Naive B cell (primary cell): ENCODE data around the gene CES5A. TPM values are rescaled to one million over a fixed set of nuclear protein-coding genes. Genes with fewer than 3 reads are reported as not detected.
A peak's percentile ranks its signal among the peaks of the same experiment; 100 is the strongest.
"Not testable (repeated sequence)": the region's sequence is repeated elsewhere in the genome, so short reads cannot be mapped to it uniquely, and the experiment has no call there.

Experiments used
- ATAC-seq, 2 donors: fragments of 150-1000 bp; cut with Tn5 transposase; 2 replicates each; pipeline ENCODE4 v1.10.0; 2021; ENCODE audit warnings: low read depth in 2 of 2, mild to moderate bottlenecking in 2 of 2, moderate library complexity in 2 of 2
- DNase-seq: peaks from one replicate; pipeline ENCODE4 v3.0.0; 2022
- H3K27ac Mint-ChIP-seq, 6 donors: one replicate each; pipeline ENCODE4 v1.8.0; 2020 to 2022; ENCODE audit warnings: mild to moderate bottlenecking in 6 of 6, mixed read lengths in 6 of 6, moderate library complexity in 5 of 6, inconsistent platforms in 2 of 6
- H3K27me3 Mint-ChIP-seq, 3 donors: one replicate each; pipeline ENCODE4 v1.8.0; 2021 to 2022; ENCODE audit warnings: mixed read lengths in 3 of 3, mild to moderate bottlenecking in 1 of 3
- H3K36me3 Mint-ChIP-seq, 2 donors: one replicate each; pipeline ENCODE4 v1.8.0; 2020 to 2022; ENCODE audit warnings: mixed read lengths in 2 of 2, inconsistent platforms in 1 of 2, mild to moderate bottlenecking in 1 of 2
- H3K4me1 Mint-ChIP-seq, 3 donors: one replicate each; pipeline ENCODE4 v1.8.0; 2020 to 2022; ENCODE audit warnings: mixed read lengths in 3 of 3, inconsistent platforms in 1 of 3, mild to moderate bottlenecking in 1 of 3, moderate library complexity in 1 of 3
- H3K4me3 Mint-ChIP-seq, 8 donors: one replicate each; pipeline ENCODE4 v1.8.0; 2020 to 2022; ENCODE audit warnings: mild to moderate bottlenecking in 8 of 8, mixed read lengths in 8 of 8, moderate library complexity in 8 of 8, inconsistent platforms in 2 of 8
- H3K9me3 Mint-ChIP-seq, 7 donors: one replicate each; pipeline ENCODE4 v1.8.0; 2020 to 2022; ENCODE audit warnings: mixed read lengths in 7 of 7, mild to moderate bottlenecking in 5 of 7, inconsistent platforms in 2 of 7, moderate library complexity in 1 of 7
- polyA plus RNA-seq, 6 donors: library from polyadenylated mRNA; unstranded; fragments of 300-500 nt; fragmentation: Illumina TruSeq; gene quantifications; one replicate each; pipeline ENCODE4 v1.2.3, GENCODE V29; 2021; ENCODE audit warnings: low read depth in 6 of 6

Gene CES5A
- polyA plus RNA-seq, 6 donors from 2014 or later = not detected

- Mint-ChIP-seq H3K4me1 (no peaks in the 10 kb centered on the region), H3K27ac (no peak within 1 kb of the TSS), H3K4me3 (no peak within 1 kb of the TSS), H3K9me3 (peaks cover 0 to 2% (median 0%) of the 10 kb centered on the region in 7 donors), H3K36me3 (no peaks in the 10 kb centered on the region), H3K27me3 (peaks cover 7 to 23% (median 9%) of the 10 kb centered on the region in 3 donors)
- no peak for ATAC-seq
- DNase-seq = no peak
These were observed 42.1 kb downstream of the CES5A start, which contains the start of gene CES1 for GRCh38 chr16:55832773-55833691. Gene CES1 (minus strand): TSS chr16:55833096. CDS start chr16:55833055, 41 bp downstream.

DNA sequence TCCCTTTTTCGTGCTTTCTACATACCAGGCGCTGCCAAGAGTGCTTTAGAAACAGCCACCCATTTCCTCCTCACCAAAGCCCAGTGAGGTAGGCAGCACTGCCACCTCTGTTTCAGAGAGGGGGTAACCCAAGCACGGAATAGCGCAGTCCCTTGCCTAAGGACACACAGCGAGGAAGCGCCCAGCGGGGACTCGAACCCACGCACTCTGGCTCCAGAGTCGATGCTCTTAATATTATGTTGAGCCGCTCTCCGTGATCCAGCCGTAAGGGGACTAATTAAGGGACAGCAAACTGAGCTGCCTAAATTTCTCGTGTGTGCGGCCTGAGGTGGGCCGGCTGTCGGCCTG, 42.8 kb downstream of the CES5A start:
- H3K4me3 Mint-ChIP-seq = no peak overlapping the region
- DNase-seq (no peak), ATAC-seq (no peak)
- no peak overlapping the region for H3K27ac Mint-ChIP-seq
- peaks cover 7 to 24% (median 9%) of the 10 kb centered on the region in 3 donors for H3K27me3 Mint-ChIP-seq
- no peaks in the 10 kb centered on the region for H3K36me3 Mint-ChIP-seq
- H3K9me3 Mint-ChIP-seq = peaks cover 0 to 2% (median 0%) of the 10 kb centered on the region in 7 donors
- no peaks in the 10 kb centered on the region for H3K4me1 Mint-ChIP-seq

DNA sequence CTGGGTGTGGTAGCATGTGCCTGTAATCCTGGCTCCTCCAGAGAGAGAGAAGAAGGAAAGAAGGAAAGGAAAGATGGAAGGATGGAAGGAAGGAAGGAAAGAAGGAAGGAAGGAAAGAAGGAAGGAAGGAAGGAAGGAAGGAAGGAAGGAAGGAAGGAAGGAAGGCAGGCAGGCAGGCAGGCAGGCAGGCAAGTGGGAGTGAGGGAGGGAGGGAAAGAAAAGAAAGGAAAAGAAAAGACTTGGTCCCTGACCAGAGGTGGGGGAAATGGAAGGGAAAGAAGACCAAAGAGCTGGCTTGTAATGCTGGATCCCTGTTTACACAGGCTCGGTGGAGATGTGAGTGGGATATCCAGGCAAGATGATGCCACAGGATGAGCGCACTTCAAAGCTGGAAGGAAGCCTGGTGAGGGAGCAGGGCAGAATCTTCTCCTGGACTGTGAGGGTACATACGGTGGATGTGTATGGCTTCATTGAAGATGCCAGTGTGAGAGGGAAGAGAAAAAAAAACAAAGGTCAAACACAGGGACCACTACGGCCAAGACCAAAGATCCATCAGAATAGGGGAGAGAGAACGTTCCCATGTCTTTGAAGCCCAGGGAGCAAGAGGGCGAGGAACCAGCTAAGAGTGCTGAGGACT, 44.4 kb downstream of the CES5A start:
- no peaks in the 10 kb centered on the region for H3K36me3 Mint-ChIP-seq
- H3K27ac Mint-ChIP-seq = peak overlapping the region in 1 of 6 donors; percentile 54

DNA sequence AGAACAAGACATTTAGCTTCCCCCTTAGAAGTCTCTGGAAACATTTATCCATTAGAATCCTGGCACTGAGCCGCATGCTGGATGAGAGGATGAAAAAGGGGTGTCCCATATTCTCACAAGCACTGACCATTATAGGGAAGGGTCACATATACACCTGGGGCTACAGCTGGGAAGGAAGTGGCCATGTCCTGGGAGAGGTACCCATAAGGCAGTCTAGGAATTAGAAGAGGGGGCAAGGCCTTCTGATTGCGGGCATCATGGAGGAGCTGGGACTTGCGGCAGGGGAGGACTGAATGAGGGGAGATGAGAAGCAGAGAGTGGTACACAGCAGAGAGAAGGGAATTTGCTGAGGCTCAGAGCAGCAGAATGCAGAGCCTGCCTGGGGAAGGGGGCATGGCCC, 45.9 kb downstream of the CES5A start:
- H3K4me1 Mint-ChIP-seq, H3K9me3 Mint-ChIP-seq, H3K36me3 Mint-ChIP-seq, H3K27ac Mint-ChIP-seq, DNase-seq, ATAC-seq, H3K4me3 Mint-ChIP-seq: not testable (repeated sequence)
- peaks cover 7 to 34% (median 14%) of the 10 kb centered on the region in 3 donors for H3K27me3 Mint-ChIP-seq

More for the DNA sequence above, 44.4 kb downstream of the CES5A start:
- Mint-ChIP-seq H3K27me3 (peaks cover 7 to 27% (median 10%) of the 10 kb centered on the region in 3 donors), H3K4me1 (no peaks in the 10 kb centered on the region), H3K9me3 (peaks cover 0 to 2% (median 0%) of the 10 kb centered on the region in 7 donors), H3K4me3 (no peak overlapping the region)
- DNase-seq (no peak), ATAC-seq (no peak)

DNA sequence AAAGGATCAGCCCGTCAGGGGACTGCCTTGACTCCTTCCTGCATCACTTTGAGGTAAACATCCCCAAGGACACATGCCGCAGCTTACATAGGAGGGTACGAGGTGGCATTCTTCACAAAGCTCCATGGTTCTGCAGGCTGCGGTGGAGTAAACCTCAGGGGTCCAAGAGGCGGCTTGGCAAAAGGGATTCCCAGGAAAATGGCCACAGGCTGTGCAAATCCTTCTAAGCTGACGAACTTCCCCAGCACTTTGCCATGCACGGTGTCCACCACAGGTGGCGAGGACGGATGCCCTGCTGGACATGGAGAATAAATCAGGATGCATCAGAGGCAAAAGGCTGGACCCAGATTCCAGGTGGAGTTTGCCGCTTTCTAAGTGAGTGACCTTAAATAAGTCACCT, 46.5 kb downstream of the CES5A start:
- ATAC-seq = no peak
- no peaks in the 10 kb centered on the region for H3K4me1 Mint-ChIP-seq
- H3K27ac Mint-ChIP-seq = no peak overlapping the region
- H3K36me3 Mint-ChIP-seq = no peaks in the 10 kb centered on the region
- H3K4me3 Mint-ChIP-seq = no peak overlapping the region
- peaks cover 7 to 34% (median 14%) of the 10 kb centered on the region in 3 donors for H3K27me3 Mint-ChIP-seq
- DNase-seq = no peak
- H3K9me3 Mint-ChIP-seq = peaks cover 0 to 2% (median 0%) of the 10 kb centered on the region in 7 donors

DNA sequence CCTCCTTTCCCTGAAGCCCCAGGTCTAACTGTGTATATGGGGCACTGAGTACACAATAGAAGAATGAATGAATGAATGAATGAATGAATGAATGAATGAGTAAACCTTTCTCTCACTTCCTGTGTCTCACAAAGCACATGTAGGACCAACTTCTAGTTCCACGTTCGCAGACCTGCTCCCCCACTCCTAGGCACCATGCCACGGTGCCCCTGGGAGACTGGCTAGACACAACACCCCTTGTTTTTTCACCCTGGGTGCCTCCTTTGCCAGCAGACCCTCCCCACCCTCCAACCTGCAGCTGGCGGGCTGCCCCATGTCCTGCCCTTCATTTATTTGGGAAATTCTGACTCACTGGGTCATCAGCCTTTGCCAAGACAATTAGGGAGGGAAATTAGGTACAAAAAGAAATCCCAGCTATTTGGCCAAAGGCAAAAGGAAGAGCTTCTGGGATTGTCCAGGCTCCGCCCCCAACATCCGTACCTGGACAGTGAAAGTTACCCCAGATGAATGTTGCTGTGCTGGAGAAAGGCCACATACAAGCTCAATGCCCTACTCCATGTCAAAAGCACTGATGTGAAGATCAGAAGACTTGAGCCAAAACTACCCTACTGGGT, 50.0 kb downstream of the CES5A start:
- H3K36me3 Mint-ChIP-seq = no peaks in the 10 kb centered on the region
- H3K27me3 Mint-ChIP-seq = peaks cover 11 to 42% (median 20%) of the 10 kb centered on the region in 3 donors
- H3K9me3 Mint-ChIP-seq = peaks cover 0 to 5% (median 0%) of the 10 kb centered on the region in 7 donors
- no peaks in the 10 kb centered on the region for H3K4me1 Mint-ChIP-seq
- DNase-seq (no peak), ATAC-seq (no peak)
- no peak overlapping the region for H3K4me3 Mint-ChIP-seq
- H3K27ac Mint-ChIP-seq = no peak overlapping the region

GRCh38 chr16:55824473-55825000, 50.6 kb downstream of the CES5A start:
- no peaks in the 10 kb centered on the region for H3K4me1 Mint-ChIP-seq
- peaks cover 0 to 5% (median 0%) of the 10 kb centered on the region in 7 donors for H3K9me3 Mint-ChIP-seq
- H3K27ac Mint-ChIP-seq = no peak overlapping the region
- no peak for DNase-seq
- no peak for ATAC-seq
- no peaks in the 10 kb centered on the region for H3K36me3 Mint-ChIP-seq
- no peak overlapping the region for H3K4me3 Mint-ChIP-seq
- peaks cover 11 to 42% (median 20%) of the 10 kb centered on the region in 3 donors for H3K27me3 Mint-ChIP-seq

DNA sequence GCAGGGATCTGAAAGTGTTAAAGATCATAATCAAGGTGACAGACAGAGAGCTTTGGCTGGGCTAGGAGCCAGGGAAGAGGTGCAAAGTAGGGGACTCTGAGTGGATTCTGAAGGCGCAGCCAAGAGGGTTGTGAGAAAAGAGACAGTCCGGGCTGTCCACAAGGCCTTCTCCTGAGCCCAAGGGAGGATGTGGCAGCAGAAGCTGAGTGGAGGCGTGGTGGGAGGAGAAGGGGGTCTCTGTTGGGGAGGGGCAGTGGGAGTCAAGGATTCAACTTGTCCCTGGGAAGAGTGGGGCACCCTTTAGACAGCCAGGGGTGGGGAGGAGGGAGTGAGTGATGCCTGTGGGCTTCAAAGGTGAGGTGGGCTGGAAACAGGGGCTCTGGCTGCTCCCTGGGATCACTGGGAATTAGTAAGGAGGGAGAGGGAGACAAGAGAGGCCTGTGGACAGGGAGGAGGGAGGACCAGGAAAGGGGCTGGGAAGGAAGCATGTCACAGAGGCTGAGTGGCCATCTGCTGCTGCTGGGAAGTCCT, 52.8 kb downstream of the CES5A start:
- peak overlapping the region in 1 of 8 donors; percentile 12 for H3K4me3 Mint-ChIP-seq
- no peaks in the 10 kb centered on the region for H3K4me1 Mint-ChIP-seq
- no peaks in the 10 kb centered on the region for H3K36me3 Mint-ChIP-seq
- ATAC-seq (no peak), DNase-seq (no peak)
- peaks cover 10 to 34% (median 20%) of the 10 kb centered on the region in 3 donors for H3K27me3 Mint-ChIP-seq
- H3K27ac Mint-ChIP-seq = no peak overlapping the region
- peaks cover 0 to 9% (median 3%) of the 10 kb centered on the region in 7 donors for H3K9me3 Mint-ChIP-seq

GRCh38 chr16:55821210-55821609, 54.0 kb downstream of the CES5A start:
- DNase-seq = no peak

GRCh38 chr16:55820615-55821014, 54.6 kb downstream of the CES5A start:
- Mint-ChIP-seq H3K9me3 (peaks cover 0 to 10% (median 3%) of the 10 kb centered on the region in 7 donors), H3K27ac (no peak overlapping the region), H3K4me1 (no peaks in the 10 kb centered on the region), H3K4me3 (no peak overlapping the region), H3K27me3 (peaks cover 15 to 33% (median 23%) of the 10 kb centered on the region in 3 donors), H3K36me3 (no peaks in the 10 kb centered on the region)
- DNase-seq (no peak), ATAC-seq (no peak)

More at GRCh38 chr16:55821210-55821609, 54.0 kb downstream of the CES5A start:
- peaks cover 17 to 34% (median 23%) of the 10 kb centered on the region in 3 donors for H3K27me3 Mint-ChIP-seq
- peaks cover 0 to 10% (median 3%) of the 10 kb centered on the region in 7 donors for H3K9me3 Mint-ChIP-seq
- no peaks in the 10 kb centered on the region for H3K4me1 Mint-ChIP-seq
- no peak for ATAC-seq
- no peak overlapping the region for H3K4me3 Mint-ChIP-seq
- no peak overlapping the region for H3K27ac Mint-ChIP-seq
- no peaks in the 10 kb centered on the region for H3K36me3 Mint-ChIP-seq

GRCh38 chr16:55817236-55817912, 57.8 kb downstream of the CES5A start:
- Mint-ChIP-seq H3K4me1 (no peaks in the 10 kb centered on the region), H3K36me3 (no peaks in the 10 kb centered on the region), H3K4me3 (no peak overlapping the region), H3K27ac (peak overlapping the region in 1 of 6 donors; percentile 28), H3K9me3 (peaks cover 0 to 10% (median 3%) of the 10 kb centered on the region in 7 donors), H3K27me3 (peaks cover 16 to 38% (median 21%) of the 10 kb centered on the region in 3 donors)
- DNase-seq = no peak
- ATAC-seq = no peak

DNA sequence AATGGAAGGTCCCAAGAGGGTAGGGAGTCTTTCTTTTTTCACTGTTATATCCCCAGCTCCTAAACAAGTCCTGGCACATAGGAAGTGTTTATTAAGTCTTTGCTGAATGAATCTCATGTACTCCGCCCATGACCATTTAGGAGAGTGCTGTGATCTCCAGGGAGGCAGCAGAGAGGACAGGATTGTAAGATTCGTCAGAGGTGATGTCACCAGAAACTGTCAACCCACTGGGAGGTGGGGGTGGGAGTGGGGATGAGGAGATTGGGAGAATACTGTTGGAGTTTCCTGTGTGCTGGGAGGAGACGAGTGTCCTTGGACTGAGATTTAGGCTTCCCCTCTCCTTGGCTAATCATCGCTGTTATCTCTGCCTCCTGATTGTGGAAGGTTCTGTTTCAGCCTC, 59.0 kb downstream of the CES5A start:
- not testable (repeated sequence) for DNase-seq, H3K9me3 Mint-ChIP-seq, H3K4me1 Mint-ChIP-seq, H3K4me3 Mint-ChIP-seq, H3K36me3 Mint-ChIP-seq, H3K27ac Mint-ChIP-seq, ATAC-seq
- peaks cover 16 to 36% (median 18%) of the 10 kb centered on the region in 3 donors for H3K27me3 Mint-ChIP-seq
